ENCODE data around the gene ZDHHC21. TPM values are rescaled to one million over a fixed set of nuclear protein-coding genes. Genes with fewer than 3 reads are reported as not detected.

Gene ZDHHC21
- total and polyA plus RNA-seq, 9 of the 15 experiments (the other 6 are each of a cell fraction or from before 2014, with no cell fraction given) = 0.10 to 1.9 (median 1.00) TPM

DNA sequence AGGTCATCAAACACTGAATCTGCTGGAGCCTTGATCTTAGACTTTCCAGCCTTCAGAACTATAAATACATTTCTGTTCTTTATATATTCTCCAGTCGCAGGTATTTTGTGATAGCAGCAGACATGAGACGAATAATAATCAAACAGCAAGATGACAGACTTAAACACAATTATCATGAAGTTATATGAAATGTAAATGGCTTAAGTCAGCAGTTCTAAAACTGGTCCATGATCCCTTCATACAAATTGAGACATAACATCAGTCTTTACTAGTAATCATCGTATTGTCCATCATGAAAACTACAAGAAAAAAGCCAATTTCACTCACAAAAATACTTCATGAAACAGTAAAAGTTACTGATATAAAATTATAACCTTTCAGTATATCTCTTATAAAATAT is 101.8 kb downstream of the ZDHHC21 start:
- FAIRE-seq (no peak), ATAC-seq (no peak), DNase-seq (ENCODE audit: extremely low read depth in 1 of 4, low spot score in 3 of 4) (no peak)
- Histone ChIP-seq H3K9me1 (ENCODE audit: control insufficient read depth, insufficient read depth, low read length) (no peaks in the 10 kb centered on the region), H3K4me1 (replicated peaks in 1 of 2; ENCODE audit: control insufficient read depth in 2 of 2, insufficient read depth in 2 of 2, low read length in 2 of 2) (peaks cover 0 to 4% of the 10 kb centered on the region in 2 experiments; a peak in 2 of 5 replicates), H3K27me3 (ENCODE audit: control insufficient read depth in 2 of 2, insufficient read depth in 2 of 2, low read length in 2 of 2) (no peaks in the 10 kb centered on the region), H3K9ac (ENCODE audit: insufficient read depth in 1 of 2, low read depth in 2 of 2, low read length in 2 of 2) (no peak overlapping the region), H3K9me3 (replicated peaks; ENCODE audit: control insufficient read depth, insufficient read depth, low read depth, low read length) (no peaks in the 10 kb centered on the region), H3K27ac (ENCODE audit: extremely low read depth, low read depth, low read length) (no peak overlapping the region), H3K4me3 (no peak overlapping the region), H3K79me2 (ENCODE audit: control insufficient read depth, insufficient read depth, low read length) (no peaks in the 10 kb centered on the region), H2AFZ (ENCODE audit: low read depth, low read length) (no peak overlapping the region), H4K20me1 (replicated peaks; ENCODE audit: control insufficient read depth, insufficient read depth, low read length) (no peaks in the 10 kb centered on the region), H3K4me2 (ENCODE audit: insufficient read depth, low read length) (no peak overlapping the region), H3K36me3 (ENCODE audit: control insufficient read depth, insufficient read depth, low read length) (no peaks in the 10 kb centered on the region)
- ChIA-PET CTCF (ENCODE audit: low intra/inter-chr PET ratio) (no interaction called here), POLR2A (no interaction called here)
- BruUV-seq (replicated peaks) = no TSS peak
- TF ChIP-seq NR3C1 (CRISPR knock-in tag; IDR thresholded peaks at IDR 0.05) (no peak), ZNF316 (IDR thresholded peaks at IDR 0.05) (peak; percentile 48)
- intact Hi-C loops (cut with micrococcal nuclease) (no loop called here), in situ Hi-C loops (cut with MboI) (no loop called here)
- 23% methylated on average over 3 of the region's 3 CpGs for WGBS (ENCODE audit: insufficient coverage, low coverage, missing lambda C conversion rate)

DNA sequence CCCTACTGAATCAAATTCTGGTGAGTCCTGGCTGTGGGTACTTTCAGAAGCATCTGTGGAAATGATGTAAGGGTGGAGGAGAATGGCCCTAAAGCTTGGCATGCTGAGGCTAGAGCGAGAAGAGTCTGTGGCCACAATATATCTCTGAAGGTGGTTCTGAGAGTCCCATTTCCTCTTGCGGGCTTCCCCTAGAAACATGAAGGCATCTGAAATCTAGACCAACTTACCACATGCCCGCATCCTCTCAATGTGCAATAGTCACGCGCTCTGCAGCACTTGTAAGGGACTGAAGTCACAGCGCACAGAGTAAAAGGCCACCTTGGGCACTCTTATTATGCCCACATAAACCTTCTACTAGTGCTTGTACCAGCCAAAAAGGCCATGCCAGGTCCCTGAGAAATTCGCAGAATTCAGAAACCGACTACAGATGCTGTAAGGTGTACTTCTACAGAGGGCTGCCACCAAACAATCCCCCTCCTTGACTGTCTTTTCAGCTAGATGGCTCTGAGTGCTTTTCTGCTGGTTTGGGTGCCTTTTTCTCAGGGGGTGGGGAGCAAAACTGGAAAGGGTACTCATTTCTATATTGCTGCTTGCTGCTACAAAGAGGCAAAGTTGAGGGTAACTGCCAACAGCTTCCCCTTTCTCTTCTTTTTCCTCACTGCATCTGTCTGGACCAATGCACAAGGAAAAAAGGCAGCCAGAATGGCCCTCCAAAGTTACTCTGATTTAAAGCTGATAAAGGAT is 107.3 kb downstream of the ZDHHC21 start:
- CTCF ChIA-PET (ENCODE audit: low intra/inter-chr PET ratio) = no interaction called here
- intact Hi-C loops (cut with micrococcal nuclease) = no loop called here
- H3K9ac ChIP-seq (ENCODE audit: insufficient read depth in 1 of 2, low read depth in 2 of 2, low read length in 2 of 2) = no peak overlapping the region
- H3K4me3 ChIP-seq = no peak overlapping the region
- H3K27me3 ChIP-seq (ENCODE audit: control insufficient read depth in 2 of 2, insufficient read depth in 2 of 2, low read length in 2 of 2) = no peaks in the 10 kb centered on the region
- H3K4me1 ChIP-seq (replicated peaks in 1 of 2; ENCODE audit: control insufficient read depth in 2 of 2, insufficient read depth in 2 of 2, low read length in 2 of 2) = no peaks in the 10 kb centered on the region
- H3K9me3 ChIP-seq (replicated peaks; ENCODE audit: control insufficient read depth, insufficient read depth, low read depth, low read length) = no peaks in the 10 kb centered on the region; the same call in 1 of the 2 replicates
- H3K4me2 ChIP-seq (ENCODE audit: insufficient read depth, low read length) = no peak overlapping the region
- FAIRE-seq = no peak
- DNase-seq (ENCODE audit: extremely low read depth in 1 of 4, low spot score in 3 of 4) = no peak
- WGBS (ENCODE audit: insufficient coverage, low coverage, missing lambda C conversion rate) = 16% methylated on average over 7 of the region's 8 CpGs
- H3K36me3 ChIP-seq (ENCODE audit: control insufficient read depth, insufficient read depth, low read length) = no peaks in the 10 kb centered on the region
- no peak overlapping the region for H2AFZ ChIP-seq (ENCODE audit: low read depth, low read length)
- no peaks in the 10 kb centered on the region for H4K20me1 ChIP-seq (replicated peaks; ENCODE audit: control insufficient read depth, insufficient read depth, low read length)
- in situ Hi-C loops (cut with MboI) = no loop called here
- no peak overlapping the region for H3K27ac ChIP-seq (ENCODE audit: extremely low read depth, low read depth, low read length)
- POLR2A ChIA-PET = no interaction called here
- H3K79me2 ChIP-seq (ENCODE audit: control insufficient read depth, insufficient read depth, low read length) = no peaks in the 10 kb centered on the region
- ATAC-seq = no peak
- H3K9me1 ChIP-seq (ENCODE audit: control insufficient read depth, insufficient read depth, low read length) = no peaks in the 10 kb centered on the region
- BruUV-seq (replicated peaks) = no TSS peak
- TF ChIP-seq ZNF507 (tag; conservative IDR thresholded peaks at IDR 0.05) (no peak), ERF (CRISPR knock-in tag; IDR thresholded peaks at IDR 0.05) (no peak), ZSCAN29 (IDR thresholded peaks at IDR 0.05) (no peak), HDAC2 (IDR thresholded peaks at IDR 0.05) (no peak), KHSRP (IDR thresholded peaks at IDR 0.05) (no peak), ZBTB43 (CRISPR knock-in tag; IDR thresholded peaks at IDR 0.05) (no peak), SMAD3 (CRISPR knock-in tag; conservative IDR thresholded peaks at IDR 0.05) (no peak), TOE1 (IDR thresholded peaks at IDR 0.05; ENCODE audit: borderline replicate concordance) (no peak), TOE1 (CRISPR knock-in tag; IDR thresholded peaks at IDR 0.05; ENCODE audit: borderline replicate concordance, low read depth) (no peak), ETS1 (conservative IDR thresholded peaks at IDR 0.05; ENCODE audit: control insufficient read depth, low read depth, low read length) (no peak), CREM (IDR thresholded peaks at IDR 0.05; ENCODE audit: low read depth) (no peak), ESRRB (CRISPR knock-in tag; IDR thresholded peaks at IDR 0.05; ENCODE audit: borderline replicate concordance) (no peak), ZNF134 (CRISPR knock-in tag; conservative IDR thresholded peaks at IDR 0.05) (no peak), U2AF1 (optimal IDR thresholded peaks at IDR 0.05; ENCODE audit: low read depth, low read length) (no peak)

Data from K562 (cell line).